HG02610 (cell line): ENCODE results near the gene RHCE.
"Not testable (repeated sequence)": the region's sequence is repeated elsewhere in the genome, so short reads cannot be mapped to it uniquely, and the experiment has no call there.

ENCODE experiments used
- ATAC-seq: cut with Tn5 transposase; IDR thresholded peaks from one replicate; pipeline ENCODE4 v1.9.1; 2021; ENCODE audit warnings: mild to moderate bottlenecking, moderate library complexity; ENCODE audit not compliant: unreplicated experiment

RHCE gene

DNA sequence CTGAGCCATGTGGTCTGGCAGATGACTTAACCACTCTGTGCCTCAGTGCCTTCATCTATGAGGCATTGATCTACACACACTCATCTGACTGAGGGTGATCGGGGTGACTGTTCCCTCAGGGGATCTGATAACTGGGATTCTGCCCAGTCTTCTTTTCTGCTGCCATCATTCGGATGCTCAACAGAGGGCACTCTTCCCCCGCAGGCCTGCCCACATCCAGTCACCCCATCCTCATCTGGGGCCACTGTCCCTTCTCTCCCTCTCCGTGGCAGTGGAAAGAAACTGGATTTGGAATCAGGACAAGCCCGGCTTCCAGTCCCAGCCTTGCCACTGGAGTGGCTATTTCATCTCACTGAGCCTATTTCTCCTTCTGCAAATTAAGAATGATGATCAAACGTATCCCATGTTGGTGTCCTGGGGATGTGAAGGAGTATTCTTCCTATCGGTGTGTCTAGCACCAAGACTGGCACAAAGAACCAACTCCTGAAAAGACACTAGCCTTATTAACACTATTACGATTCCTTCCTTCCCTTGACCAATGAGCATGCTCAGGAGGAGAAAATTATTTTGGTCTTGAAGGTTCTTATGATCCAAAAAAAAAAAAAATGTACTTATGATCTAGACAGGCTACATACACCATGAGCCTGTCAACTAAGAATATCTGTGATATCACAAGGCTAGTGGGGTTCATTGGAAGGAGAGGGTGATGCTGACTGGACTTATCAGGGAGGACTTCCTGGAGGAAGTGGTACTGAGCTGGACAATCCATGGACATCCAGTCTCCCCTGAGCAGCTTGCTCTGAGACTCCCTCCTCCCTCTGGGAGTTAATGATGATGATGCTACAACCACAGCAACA lies 17.4 kb downstream of the RHCE start:
- not testable (repeated sequence) for ATAC-seq

DNA sequence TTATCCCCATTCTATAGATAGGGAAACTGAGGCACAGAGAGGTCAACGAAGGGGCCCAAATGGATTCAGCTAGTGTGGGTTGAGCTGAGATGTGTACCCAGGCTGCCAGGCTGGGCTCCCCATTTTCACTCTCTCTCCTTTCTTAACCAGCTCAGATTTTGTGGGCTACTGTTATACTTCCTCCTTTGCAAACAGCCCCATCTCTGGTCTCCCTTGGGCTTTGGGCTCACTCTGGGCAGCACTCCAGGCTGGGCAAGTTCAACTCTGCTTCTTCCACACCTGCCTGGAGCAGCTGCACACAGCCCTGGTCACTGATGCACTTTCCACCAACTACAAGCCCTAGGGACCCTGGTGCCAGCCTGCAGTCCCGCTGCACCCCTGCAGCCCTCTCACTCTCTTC lies 22.5 kb downstream of the RHCE start:
- ATAC-seq, result not testable (repeated sequence)

DNA sequence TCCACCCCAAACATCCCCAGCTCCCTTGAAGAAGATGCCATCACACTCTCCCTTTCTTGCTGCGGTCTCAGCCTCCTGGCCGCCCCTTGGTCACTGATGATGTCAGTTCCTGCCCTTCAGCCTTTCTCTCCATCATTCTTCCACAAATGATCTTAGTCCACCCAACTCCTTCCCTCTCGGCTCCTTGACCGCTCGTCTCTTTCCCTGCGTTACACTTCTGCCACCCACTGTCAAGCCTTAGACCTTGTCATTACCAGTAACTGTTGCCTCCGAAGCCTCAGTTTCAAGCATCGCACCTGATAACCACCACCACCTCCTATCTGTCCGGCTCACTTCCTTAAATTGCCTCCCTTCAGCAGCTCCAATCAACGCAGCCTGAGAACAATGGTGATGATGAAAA lies 23.1 kb downstream of the RHCE start:
- ATAC-seq, result not testable (repeated sequence)

- no peak for ATAC-seq
These were observed 27.8 kb downstream of the RHCE start for GRCh38 chr1:25392841-25393240.

GRCh38 chr1:25389721-25390120 lies 30.9 kb downstream of the RHCE start:
- not testable (repeated sequence) for ATAC-seq

- not testable (repeated sequence) for ATAC-seq
These were observed 31.9 kb downstream of the RHCE start for GRCh38 chr1:25388691-25389090.

GRCh38 chr1:25387096-25387495 lies 33.5 kb downstream of the RHCE start:
- ATAC-seq, result not testable (repeated sequence)

- ATAC-seq, result not testable (repeated sequence)
These were observed 36.8 kb downstream of the RHCE start for GRCh38 chr1:25383875-25384274.

DNA sequence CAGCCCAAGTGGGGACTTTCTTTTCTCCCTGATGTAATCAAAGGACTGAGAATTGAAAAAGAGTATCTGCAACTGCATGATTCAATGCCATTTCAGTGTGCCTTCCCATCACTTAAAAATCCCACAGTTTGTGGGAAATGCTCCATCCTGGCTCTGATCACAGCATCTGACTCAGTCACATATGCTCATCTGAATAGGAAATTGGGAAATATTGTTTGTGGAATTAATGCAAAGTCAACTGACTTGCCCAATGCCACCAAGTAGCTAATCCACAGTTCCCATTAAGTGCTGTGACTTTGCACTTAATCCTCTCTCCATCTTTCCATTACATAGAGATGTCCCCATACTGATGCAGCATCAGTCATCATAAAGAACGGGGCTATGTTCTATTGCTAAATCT lies 37.5 kb downstream of the RHCE start:
- not testable (repeated sequence) for ATAC-seq

DNA sequence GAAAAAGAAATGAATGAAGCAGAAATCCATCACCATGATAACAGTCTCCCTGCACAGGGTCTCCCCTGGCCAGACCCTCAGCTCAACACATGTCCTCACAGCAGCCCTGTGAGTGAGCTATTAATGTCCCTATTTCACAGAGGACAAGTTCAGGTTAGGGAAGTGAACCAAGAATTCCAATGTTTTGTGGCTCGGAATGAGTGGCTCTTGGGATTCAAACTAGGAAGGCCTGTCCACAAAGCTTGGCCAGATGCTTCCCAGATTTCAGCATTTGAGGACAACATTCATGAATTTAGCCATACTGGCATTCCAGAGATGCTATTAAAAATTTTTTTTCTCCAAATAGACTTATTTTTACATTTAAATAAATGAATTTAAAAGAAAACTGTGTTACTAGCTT lies 38.1 kb downstream of the RHCE start:
- ATAC-seq, result not testable (repeated sequence)

GRCh38 chr1:25378367-25378766 lies 42.3 kb downstream of the RHCE start:
- not testable (repeated sequence) for ATAC-seq

- not testable (repeated sequence) for ATAC-seq
These were observed 48.9 kb downstream of the RHCE start for GRCh38 chr1:25371757-25372156.

DNA sequence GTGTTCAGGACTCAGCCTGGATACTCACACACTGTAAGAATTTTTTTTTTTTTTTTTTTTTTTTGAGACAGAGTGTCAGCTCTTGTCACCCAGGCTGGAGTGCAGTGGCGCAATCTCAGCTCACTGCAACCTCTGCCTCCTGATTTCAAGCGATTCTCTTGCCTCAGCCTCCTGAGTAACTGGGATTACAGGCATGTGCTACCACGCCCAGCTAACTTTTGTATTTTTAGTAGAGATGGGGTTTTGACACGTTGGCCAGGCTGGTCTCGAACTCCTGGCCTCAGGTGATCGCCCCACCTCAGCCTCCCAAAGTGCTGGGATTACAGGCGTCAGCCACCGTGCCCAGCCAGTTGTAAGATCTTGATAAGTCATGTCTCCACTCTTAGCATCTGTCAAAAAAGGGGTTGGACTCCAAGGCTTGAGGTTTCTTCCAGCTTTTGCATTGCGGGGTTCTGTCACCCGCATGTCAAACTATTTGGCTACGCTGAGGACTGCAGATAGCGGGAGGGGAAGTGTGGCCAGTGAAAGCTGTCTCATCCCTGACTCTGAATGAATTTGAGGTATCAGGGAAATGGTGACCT lies 50.8 kb downstream of the RHCE start:
- ATAC-seq, result not testable (repeated sequence)

DNA sequence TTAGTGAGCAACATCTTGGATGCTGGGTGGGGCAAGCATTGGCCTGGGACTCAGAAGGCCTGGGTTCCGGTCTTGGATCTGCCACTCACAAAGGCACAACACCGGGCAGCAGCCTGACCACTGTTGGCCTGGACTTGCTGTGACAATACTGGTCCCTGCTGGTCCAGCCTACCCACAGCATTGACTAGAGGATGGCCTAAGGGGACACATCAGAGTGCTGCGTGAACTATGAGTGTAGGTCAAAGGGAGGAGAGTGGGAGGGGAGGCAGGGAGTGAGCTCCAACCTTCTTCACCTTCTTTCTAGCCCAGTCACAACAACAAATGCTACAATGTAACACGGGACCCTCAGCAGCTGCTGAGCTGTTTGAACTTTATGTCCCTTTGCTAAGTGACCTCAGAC lies 51.4 kb downstream of the RHCE start:
- no peak for ATAC-seq

GRCh38 chr1:25362634-25363559 lies 57.7 kb downstream of the RHCE start:
- ATAC-seq, result not testable (repeated sequence)

- ATAC-seq, result no peak
These were observed 58.7 kb downstream of the RHCE start for GRCh38 chr1:25361901-25362300.

GRCh38 chr1:25360596-25361581 lies 59.7 kb downstream of the RHCE start:
- ATAC-seq, result no peak

- no peak for ATAC-seq
These were observed 63.8 kb downstream of the RHCE start for GRCh38 chr1:25356848-25357247.

DNA sequence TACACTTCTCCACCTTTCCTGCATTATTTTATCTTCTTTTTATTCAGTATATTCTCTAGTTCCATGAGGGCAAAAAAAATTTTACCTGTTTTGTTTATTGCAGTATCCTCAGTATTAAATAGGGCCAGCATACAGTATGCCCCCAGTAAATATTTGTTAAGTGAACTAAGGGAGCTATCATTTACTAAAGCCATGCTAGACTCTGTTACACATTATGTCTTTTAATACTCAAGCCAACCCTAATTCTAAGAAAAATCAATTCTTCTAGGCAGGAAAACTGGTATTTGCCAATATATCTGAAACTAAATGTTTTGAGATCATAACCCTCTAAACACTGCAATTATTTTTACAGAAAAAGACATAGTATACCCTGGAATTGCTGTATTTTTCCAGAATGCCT lies 64.2 kb downstream of the RHCE start:
- ATAC-seq, result no peak

DNA sequence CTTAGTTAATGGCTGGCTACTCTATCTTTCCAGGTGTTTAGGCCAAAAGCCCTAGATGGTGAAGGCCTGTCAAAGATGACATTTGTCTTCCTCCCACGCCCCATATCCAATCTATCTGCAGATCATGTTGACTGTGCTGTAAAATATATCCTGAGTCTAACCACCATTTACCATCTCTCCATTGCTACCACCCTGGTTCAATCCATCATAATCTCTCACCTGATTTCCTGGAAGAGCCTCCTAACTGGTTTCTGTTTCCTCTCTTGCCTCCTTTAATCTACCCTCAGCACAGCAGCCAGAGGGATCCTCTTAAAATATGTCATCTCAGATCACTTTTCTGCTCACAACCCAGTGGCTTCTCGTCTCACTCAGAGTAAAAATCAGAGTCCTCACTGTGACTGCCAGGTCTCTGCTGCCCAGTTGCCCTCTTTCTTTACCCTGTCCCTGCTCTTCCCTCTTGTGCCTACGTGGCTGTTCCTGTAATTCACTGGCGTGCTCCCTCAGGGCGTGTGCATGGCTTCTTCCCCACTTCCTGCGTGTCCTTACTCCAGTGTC lies 64.7 kb downstream of the RHCE start:
- ATAC-seq, result no peak
